Upper lobe of right lung (tissue), 1 donor: Measurements from ENCODE around the gene METTL14. TPM values are rescaled to one million over a fixed set of nuclear protein-coding genes. Genes with fewer than 3 reads are reported as not detected.

ENCODE experiments used
- ATAC-seq: fragments of 200-7000 bp; cut with Tn5 transposase; one replicate; pipeline ENCODE4 v1.9.1; 2020; ENCODE audit warnings: mild to moderate bottlenecking, moderate library complexity
- DNase-seq: peaks from one replicate; pipeline ENCODE4 v3.0.0-alpha.2; 2020
- H3K27ac ChIP-seq: fragments of 200-600 bp; one replicate; pipeline ENCODE4 v1.8.0; 2022
- H3K27me3 ChIP-seq: fragments of 200-600 bp; one replicate; pipeline ENCODE4 v1.8.0; 2022; ENCODE audit warnings: mild to moderate bottlenecking
- H3K36me3 ChIP-seq: fragments of 200-600 bp; one replicate; pipeline ENCODE4 v1.8.0; 2022
- H3K4me1 ChIP-seq: fragments of 200-600 bp; one replicate; pipeline ENCODE4 v1.8.0; 2022
- H3K4me3 ChIP-seq: fragments of 200-600 bp; one replicate; pipeline ENCODE4 v1.8.0; 2022; ENCODE audit warnings: mild to moderate bottlenecking
- H3K9me3 ChIP-seq: fragments of 200-600 bp; one replicate; pipeline ENCODE4 v1.8.0; 2022
- intact Hi-C: fragments of 100-400 bp; cut with DNase I; formaldehyde crosslinking; loops from one replicate; pipeline ENCODE4 v1.11.0; 2022
- total RNA-seq: library from RNA; stranded (reverse); fragmentation: NEBNext Ultra II Directional; extraction: Animal tissue kit (Norgen Biotek cat#: 25700); gene quantifications from one replicate; pipeline ENCODE4 v1.2.1, GENCODE V29; 2021
- TF ChIP-seq, protein P1 (sequence below): fragments of 200-600 bp; IDR thresholded peaks from one replicate; pipeline ENCODE4 v1.8.0; 2022; ENCODE audit warnings: antibody characterized with exemption
- donor health status: DM: no; HTN: yes; CAD: no; lungs with severe emphysema.

METTL14 gene
- total RNA-seq, 1 donor from 2014 or later = 47.0 TPM

DNA sequence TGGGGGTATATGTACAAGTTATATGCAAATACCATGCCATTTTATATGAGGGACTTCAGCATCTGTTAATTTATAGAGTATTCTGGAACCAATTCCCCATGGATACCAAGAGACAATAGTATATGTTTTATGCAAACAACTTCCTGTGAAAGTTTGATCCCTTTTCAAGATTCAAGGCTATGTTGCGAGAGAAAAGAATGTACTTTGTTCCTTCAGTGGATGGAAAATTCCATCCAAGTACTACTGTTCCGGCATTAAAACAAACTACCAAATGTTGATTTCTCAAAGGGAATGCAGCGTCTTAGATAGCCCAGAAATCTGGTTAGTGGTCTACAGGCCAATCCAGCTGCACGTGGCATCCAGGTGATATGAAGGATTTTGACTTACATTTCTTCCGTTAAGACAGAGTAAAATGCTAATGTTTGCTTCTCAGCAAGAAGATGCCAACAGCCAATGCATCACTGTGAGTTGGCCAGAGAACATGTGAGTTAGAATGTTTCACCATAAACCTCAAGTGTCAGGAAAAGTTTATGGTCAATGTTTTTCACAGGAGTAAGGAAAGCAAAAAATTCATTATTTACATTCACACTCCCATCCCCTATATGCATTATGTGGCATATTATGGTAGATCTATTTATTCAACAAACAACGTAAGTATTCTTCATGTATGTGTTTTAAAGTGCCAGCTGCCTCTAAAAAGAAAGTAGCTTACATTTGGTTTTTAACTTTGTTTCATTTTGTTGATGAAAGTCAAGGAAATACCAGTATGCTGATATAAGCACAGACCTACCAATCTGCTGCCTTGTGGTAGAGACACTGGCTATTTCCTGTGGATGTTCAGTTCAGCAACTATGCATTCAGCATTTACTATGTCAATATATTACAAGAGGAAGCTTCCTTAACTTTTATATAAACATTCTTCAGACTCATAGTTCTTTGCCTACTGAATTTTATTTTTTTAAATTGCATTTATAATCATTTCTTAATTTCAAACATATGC lies 44.4 kb downstream of the METTL14 start:
- intact Hi-C loops = no loop called here
- Histone ChIP-seq H3K36me3 (peaks cover 100% of the 10 kb centered on the region), H3K9me3 (no peaks in the 10 kb centered on the region), H3K4me1 (no peaks in the 10 kb centered on the region), H3K27me3 (no peaks in the 10 kb centered on the region), H3K4me3 (no peak overlapping the region), H3K27ac (no peak overlapping the region)
- ATAC-seq (no peak), DNase-seq (no peak)
- TF ChIP-seq, protein P1, sequence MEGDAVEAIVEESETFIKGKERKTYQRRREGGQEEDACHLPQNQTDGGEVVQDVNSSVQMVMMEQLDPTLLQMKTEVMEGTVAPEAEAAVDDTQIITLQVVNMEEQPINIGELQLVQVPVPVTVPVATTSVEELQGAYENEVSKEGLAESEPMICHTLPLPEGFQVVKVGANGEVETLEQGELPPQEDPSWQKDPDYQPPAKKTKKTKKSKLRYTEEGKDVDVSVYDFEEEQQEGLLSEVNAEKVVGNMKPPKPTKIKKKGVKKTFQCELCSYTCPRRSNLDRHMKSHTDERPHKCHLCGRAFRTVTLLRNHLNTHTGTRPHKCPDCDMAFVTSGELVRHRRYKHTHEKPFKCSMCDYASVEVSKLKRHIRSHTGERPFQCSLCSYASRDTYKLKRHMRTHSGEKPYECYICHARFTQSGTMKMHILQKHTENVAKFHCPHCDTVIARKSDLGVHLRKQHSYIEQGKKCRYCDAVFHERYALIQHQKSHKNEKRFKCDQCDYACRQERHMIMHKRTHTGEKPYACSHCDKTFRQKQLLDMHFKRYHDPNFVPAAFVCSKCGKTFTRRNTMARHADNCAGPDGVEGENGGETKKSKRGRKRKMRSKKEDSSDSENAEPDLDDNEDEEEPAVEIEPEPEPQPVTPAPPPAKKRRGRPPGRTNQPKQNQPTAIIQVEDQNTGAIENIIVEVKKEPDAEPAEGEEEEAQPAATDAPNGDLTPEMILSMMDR = no peak

DNA sequence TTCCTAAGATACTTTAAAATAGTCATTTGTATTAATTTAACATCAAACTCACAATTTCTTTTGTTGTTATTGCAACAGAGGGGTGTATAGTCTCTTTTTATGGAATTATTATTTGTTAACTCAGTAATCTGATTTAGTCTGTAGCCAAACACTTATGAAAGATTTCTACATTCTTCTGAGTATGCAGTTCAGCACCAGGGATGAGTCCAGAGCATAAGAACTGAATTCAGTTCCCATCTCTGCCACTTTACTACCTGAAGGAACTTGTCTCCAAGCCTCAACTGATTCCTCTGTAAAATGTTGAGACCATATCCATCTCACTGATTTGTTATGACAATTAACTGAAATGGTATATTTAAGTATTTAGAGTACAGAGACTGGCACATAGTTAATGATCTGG lies 45.5 kb downstream of the METTL14 start:
- Histone ChIP-seq H3K4me1 (no peaks in the 10 kb centered on the region), H3K36me3 (peaks cover 100% of the 10 kb centered on the region), H3K9me3 (no peaks in the 10 kb centered on the region), H3K27me3 (no peaks in the 10 kb centered on the region), H3K27ac (no peak overlapping the region), H3K4me3 (no peak overlapping the region)
- intact Hi-C loops = no loop called here
- TF ChIP-seq, protein P1 = no peak
- DNase-seq = no peak
- ATAC-seq = no peak

DNA sequence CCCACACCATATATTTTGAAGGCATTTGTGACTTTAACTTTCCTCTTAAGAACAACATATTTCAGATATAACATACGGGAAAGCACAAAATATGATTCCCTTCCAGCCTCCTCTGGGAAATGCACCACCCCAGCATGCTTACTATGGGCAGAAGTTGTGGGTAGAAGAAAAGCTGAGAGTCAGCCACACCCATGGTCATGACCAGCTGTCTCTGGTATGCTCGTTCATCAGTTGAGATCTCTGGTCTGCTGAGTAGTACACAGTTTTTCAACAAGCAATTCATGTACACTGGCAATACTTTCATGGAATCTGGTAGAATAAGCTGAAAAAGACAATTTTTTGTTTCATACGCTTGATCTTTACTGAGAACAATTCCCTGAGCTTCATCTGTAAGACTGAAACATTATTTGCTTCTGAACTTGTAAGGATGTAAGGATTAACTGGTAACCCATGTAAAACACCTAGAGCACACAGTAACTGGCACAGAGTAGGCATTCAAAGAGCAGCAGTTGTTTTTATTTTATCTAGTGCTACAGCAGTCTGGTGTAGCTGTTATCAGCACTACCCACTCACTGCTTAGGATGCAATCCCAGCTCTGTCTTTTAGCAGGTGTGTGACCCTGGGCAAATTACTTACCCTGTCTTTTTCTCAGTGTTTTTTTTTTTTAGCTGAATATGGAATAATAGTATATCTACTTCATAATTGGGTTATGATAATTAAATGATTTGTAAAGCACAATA lies 47.6 kb downstream of the METTL14 start:
- no peak for ATAC-seq
- Histone ChIP-seq H3K9me3 (no peaks in the 10 kb centered on the region), H3K27ac (no peak overlapping the region), H3K27me3 (no peaks in the 10 kb centered on the region), H3K4me1 (no peaks in the 10 kb centered on the region), H3K4me3 (no peak overlapping the region), H3K36me3 (peaks cover 100% of the 10 kb centered on the region)
- TF ChIP-seq, protein P1 = no peak
- intact Hi-C loops = no loop called here
- DNase-seq = no peak

DNA sequence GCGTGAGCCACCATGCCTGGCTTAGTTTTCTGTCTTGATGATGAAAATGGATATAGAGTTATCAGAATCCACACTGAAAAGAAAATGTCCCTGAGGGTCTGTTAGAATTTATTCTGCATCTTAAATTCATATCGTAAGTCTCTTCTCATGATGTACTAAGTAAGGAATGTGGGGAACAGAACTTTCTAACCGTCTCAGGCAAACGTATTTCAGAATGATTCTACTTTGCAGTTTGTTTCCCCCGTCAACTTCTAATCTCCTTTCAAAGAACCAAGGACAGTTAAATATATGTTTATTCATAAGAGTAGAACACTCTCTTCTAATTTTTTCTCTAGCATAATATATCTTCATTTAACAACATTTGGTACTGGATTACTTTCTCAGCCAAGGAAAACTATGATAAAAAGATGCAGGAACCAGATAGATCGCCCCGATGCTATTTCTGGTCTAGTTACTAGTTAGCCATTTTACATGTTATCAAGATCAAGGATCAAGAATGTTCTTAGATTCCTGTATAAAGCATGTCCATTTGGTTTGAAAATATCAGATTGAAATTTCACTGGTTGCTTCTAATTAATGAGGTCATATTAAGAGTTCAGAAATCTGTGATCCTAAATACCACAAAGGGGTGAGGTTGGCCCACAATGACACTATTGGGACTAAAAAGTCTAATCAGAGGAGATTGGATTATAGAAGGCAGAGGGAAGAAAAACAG lies 49.5 kb downstream of the METTL14 start:
- TF ChIP-seq, protein P1 = no peak
- Histone ChIP-seq H3K4me1 (no peaks in the 10 kb centered on the region), H3K9me3 (no peaks in the 10 kb centered on the region), H3K27me3 (no peaks in the 10 kb centered on the region), H3K4me3 (no peak overlapping the region), H3K27ac (no peak overlapping the region), H3K36me3 (peaks cover 100% of the 10 kb centered on the region)
- intact Hi-C loops = no loop called here
- DNase-seq (no peak), ATAC-seq (no peak)

DNA sequence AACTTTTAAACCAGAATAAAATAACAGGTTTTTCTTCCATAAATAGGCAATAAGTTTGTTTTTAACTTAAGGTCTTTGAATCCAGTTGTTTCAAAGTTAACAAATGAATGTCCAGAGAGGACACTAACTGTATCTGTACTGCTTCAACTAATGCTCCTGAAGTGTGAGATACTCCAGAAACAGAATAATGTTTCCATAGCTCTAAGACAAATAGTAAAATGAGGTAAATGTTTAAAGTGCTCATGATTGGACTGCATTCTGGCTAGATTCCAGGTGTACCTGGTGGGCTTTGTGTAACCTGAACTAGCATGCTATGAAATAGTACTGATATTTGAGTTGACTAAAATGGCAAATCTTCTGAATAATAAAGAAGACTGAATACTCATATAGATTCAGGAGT lies 51.7 kb downstream of the METTL14 start:
- DNase-seq = no peak
- H3K4me3 ChIP-seq = no peak overlapping the region

More for the DNA sequence above, 51.7 kb downstream of the METTL14 start:
- Histone ChIP-seq H3K9me3 (no peaks in the 10 kb centered on the region), H3K4me1 (no peaks in the 10 kb centered on the region), H3K27me3 (no peaks in the 10 kb centered on the region), H3K36me3 (peaks cover 87% of the 10 kb centered on the region), H3K27ac (no peak overlapping the region)
- TF ChIP-seq, protein P1 = no peak
- ATAC-seq = no peak
- intact Hi-C loops = no loop called here
